Measurements from ENCODE around the gene FHOD3. TPM values are rescaled to one million over a fixed set of nuclear protein-coding genes. Genes with fewer than 3 reads are reported as not detected.

The FHOD3 gene
- total and polyA plus RNA-seq, 9 of the 15 experiments (the other 6 are each of a cell fraction or from before 2014, with no cell fraction given) = 0.11 TPM; not detected in 8

DNA sequence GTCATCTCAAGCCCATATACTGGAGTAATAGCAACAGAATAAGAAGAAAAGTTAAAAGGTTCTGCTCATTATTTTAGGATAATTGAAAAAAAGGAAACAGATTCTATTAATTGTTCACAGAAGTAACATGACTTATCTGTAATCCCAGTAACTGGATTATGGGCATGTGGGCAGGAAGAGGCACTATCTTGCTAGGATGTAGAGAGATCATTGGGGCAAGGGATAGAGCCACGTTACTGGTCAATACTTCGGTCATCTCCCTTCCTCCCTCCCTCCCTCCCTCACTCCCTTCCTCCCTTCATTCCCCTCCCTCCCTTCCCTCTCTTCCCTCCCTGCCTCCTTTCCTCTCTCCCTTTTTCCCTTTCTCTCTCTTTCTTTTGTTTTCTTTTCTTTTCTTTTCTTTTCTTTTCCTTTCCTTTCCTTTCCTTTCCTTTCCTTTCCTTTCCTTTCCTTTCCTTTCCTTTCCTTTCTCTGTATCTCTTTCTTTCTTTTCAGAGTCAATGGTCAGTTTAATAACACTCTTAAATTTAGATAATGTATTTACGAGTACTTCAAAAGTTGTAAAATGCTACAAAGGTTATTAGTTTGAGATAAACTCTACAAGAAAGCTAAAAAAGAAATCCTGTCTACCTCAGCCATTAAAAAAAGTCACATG is 82.8 kb downstream of the FHOD3 start (continued):
- TF ChIP-seq MIER1 (IDR thresholded peaks at IDR 0.05; ENCODE audit: low read depth) (no peak), MBD2 (IDR thresholded peaks at IDR 0.05; ENCODE audit: borderline replicate concordance, low read depth) (no peak), PCBP1 (IDR thresholded peaks at IDR 0.05; ENCODE audit: low read depth, low read length, poor library complexity, severe bottlenecking) (peak; percentile 32), JUND (IDR thresholded peaks at IDR 0.05; ENCODE audit: borderline replicate concordance, low read depth, low read length) (no peak), JUND (tag; IDR thresholded peaks at IDR 0.05; ENCODE audit: borderline replicate concordance, low read depth, low read length) (no peak), SUPT5H (IDR thresholded peaks at IDR 0.05) (no peak), PCBP2 (IDR thresholded peaks at IDR 0.05; ENCODE audit: low read depth, low read length, poor library complexity, severe bottlenecking) (peak; percentile 89)

DNA sequence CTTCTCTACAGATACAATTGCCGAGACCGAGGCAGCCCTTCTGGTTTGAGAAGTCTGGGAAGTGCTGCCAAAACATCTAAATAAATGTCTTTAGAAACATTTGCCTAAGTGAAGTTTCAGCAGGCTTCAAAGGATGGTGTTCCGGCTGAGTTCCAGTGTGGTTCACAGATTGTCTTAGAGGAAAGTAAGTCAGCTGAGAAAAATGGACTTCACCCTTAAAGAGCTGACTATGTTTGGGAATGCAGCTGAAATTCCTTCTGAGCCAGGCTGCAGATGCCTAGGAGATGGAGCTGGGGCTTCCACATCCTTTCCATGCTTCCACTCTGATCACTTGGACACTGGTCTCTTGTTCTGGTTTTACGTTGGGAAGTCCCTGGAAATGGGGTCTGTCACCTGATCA is 83.6 kb downstream of the FHOD3 start:
- Histone ChIP-seq H3K27ac (ENCODE audit: extremely low read depth, low read depth, low read length) (no peak overlapping the region), H2AFZ (ENCODE audit: low read depth, low read length) (no peak overlapping the region), H3K9me3 (replicated peaks; ENCODE audit: control insufficient read depth, insufficient read depth, low read depth, low read length) (no peaks in the 10 kb centered on the region), H3K79me2 (ENCODE audit: control insufficient read depth, insufficient read depth, low read length) (no peaks in the 10 kb centered on the region), H3K4me2 (ENCODE audit: insufficient read depth, low read length) (no peak overlapping the region), H3K4me3 (no peak overlapping the region), H3K27me3 (ENCODE audit: control insufficient read depth in 2 of 2, insufficient read depth in 2 of 2, low read length in 2 of 2) (peaks cover 0 to 21% of the 10 kb centered on the region in 2 experiments; a peak in 2 of 5 replicates), H3K9ac (ENCODE audit: insufficient read depth in 1 of 2, low read depth in 2 of 2, low read length in 2 of 2) (no peak overlapping the region), H3K9me1 (ENCODE audit: control insufficient read depth, insufficient read depth, low read length) (no peaks in the 10 kb centered on the region), H3K4me1 (replicated peaks in 1 of 2; ENCODE audit: control insufficient read depth in 2 of 2, insufficient read depth in 2 of 2, low read length in 2 of 2) (no peaks in the 10 kb centered on the region), H3K36me3 (ENCODE audit: control insufficient read depth, insufficient read depth, low read length) (no peaks in the 10 kb centered on the region), H4K20me1 (replicated peaks; ENCODE audit: control insufficient read depth, insufficient read depth, low read length) (no peaks in the 10 kb centered on the region)
- intact Hi-C loops (cut with micrococcal nuclease) (no loop called here), in situ Hi-C loops (cut with MboI) (no loop called here)
- no peak for FAIRE-seq
- DNase-seq (ENCODE audit: extremely low read depth in 1 of 4, low spot score in 3 of 4) = no peak
- POLR2A ChIA-PET = interaction anchor here (0.6 to 0.7 kb wide), 2 partner anchors 533 to 1190 kb away, joined by 3 read pairs; no protein-coding TSS in a partner anchor
- no TSS peak for BruUV-seq (replicated peaks)
- no peak for ATAC-seq
- WGBS (ENCODE audit: insufficient coverage, low coverage, missing lambda C conversion rate) = 1% methylated on average over 4 of the region's 4 CpGs
- TF ChIP-seq OTX1 (CRISPR knock-in tag; IDR thresholded peaks at IDR 0.05) (no peak), PRPF4 (IDR thresholded peaks at IDR 0.05; ENCODE audit: insufficient read depth, low read depth, low read length, poor library complexity, severe bottlenecking) (no peak)
- TF ChIP-seq, protein P1, sequence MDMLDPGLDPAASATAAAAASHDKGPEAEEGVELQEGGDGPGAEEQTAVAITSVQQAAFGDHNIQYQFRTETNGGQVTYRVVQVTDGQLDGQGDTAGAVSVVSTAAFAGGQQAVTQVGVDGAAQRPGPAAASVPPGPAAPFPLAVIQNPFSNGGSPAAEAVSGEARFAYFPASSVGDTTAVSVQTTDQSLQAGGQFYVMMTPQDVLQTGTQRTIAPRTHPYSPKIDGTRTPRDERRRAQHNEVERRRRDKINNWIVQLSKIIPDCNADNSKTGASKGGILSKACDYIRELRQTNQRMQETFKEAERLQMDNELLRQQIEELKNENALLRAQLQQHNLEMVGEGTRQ (CRISPR knock-in tag; IDR thresholded peaks at IDR 0.05) = no peak
- TF ChIP-seq, protein P2, sequence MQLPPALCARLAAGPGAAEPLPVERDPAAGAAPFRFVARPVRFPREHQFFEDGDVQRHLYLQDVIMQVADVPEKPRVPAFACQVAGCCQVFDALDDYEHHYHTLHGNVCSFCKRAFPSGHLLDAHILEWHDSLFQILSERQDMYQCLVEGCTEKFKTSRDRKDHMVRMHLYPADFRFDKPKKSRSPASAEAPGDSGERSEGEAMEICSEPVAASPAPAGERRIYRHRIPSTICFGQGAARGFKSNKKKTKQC (CRISPR knock-in tag; IDR thresholded peaks at IDR 0.05) = no peak
- CTCF ChIA-PET (ENCODE audit: low intra/inter-chr PET ratio) = no interaction called here

Measured in K562 (cell line).